Astrocyte (in vitro differentiated cells and primary cell): ENCODE data around the gene ZNF280D. TPM values are rescaled to one million over a fixed set of nuclear protein-coding genes. Genes with fewer than 3 reads are reported as not detected.

Experiments
- DNase-seq: peaks from one replicate; pipeline ENCODE4 v3.0.0-alpha.2; 2010; ENCODE audit warnings: low read depth
- FAIRE-seq: peaks from 2 replicates; lab custom pipeline; 2011; peaks lifted over from hg19 to GRCh38; lab: Jason Lieb, UNC
- H2AFZ ChIP-seq: 2 replicates; pipeline ENCODE4 v1.6.0; 2012; ENCODE audit warnings: low read depth, low read length, inconsistent platforms
- H3K27ac ChIP-seq: 2 replicates; pipeline ENCODE4 v1.5.1; 2011; ENCODE audit warnings: low read depth, low read length, inconsistent platforms
- H3K27me3 ChIP-seq: 2 replicates; pipeline ENCODE4 v1.6.0; 2011; ENCODE audit warnings: low read length, inconsistent platforms; ENCODE audit not compliant: insufficient read depth
- H3K36me3 ChIP-seq: 2 replicates; pipeline ENCODE4 v1.5.1; 2011; ENCODE audit warnings: low read length, inconsistent platforms; ENCODE audit not compliant: insufficient read depth
- H3K4me1 ChIP-seq: 2 replicates; pipeline ENCODE4 v1.5.1; 2011; ENCODE audit warnings: low read length, inconsistent platforms; ENCODE audit not compliant: insufficient read depth
- H3K4me2 ChIP-seq: 2 replicates; pipeline ENCODE4 v1.6.0; 2012; ENCODE audit warnings: low read length, inconsistent platforms
- H3K4me3 ChIP-seq: 2 replicates; pipeline ENCODE4 v1.5.1; 2011; ENCODE audit warnings: low read depth, mild to moderate bottlenecking, low read length, inconsistent platforms; ENCODE audit not compliant: insufficient read depth
- H3K79me2 ChIP-seq: 2 replicates; pipeline ENCODE4 v1.6.0; 2012; ENCODE audit warnings: mild to moderate bottlenecking, low read length, inconsistent platforms; ENCODE audit not compliant: insufficient read depth
- H3K9ac ChIP-seq: 2 replicates; pipeline ENCODE4 v1.6.0; 2012; ENCODE audit warnings: mild to moderate bottlenecking, low read length, inconsistent platforms
- H3K9me3 ChIP-seq: 2 replicates; pipeline ENCODE4 v1.5.1; 2012; ENCODE audit warnings: low read depth, mild to moderate bottlenecking, low read length, inconsistent platforms; ENCODE audit not compliant: insufficient read depth
- H4K20me1 ChIP-seq: 2 replicates; pipeline ENCODE4 v1.6.0; 2012; ENCODE audit warnings: low read length, inconsistent platforms; ENCODE audit not compliant: insufficient read depth
- H3K27ac Mint-ChIP-seq: one replicate; pipeline ENCODE4 v1.8.0; 2021; ENCODE audit warnings: mild to moderate bottlenecking, mixed read lengths; ENCODE audit not compliant: unreplicated experiment
- H3K27me3 Mint-ChIP-seq: one replicate; pipeline ENCODE4 v1.8.0; 2021; ENCODE audit warnings: low read depth, mixed read lengths; ENCODE audit not compliant: unreplicated experiment
- H3K36me3 Mint-ChIP-seq: one replicate; pipeline ENCODE4 v1.8.0; 2021; ENCODE audit warnings: low read depth, mixed read lengths; ENCODE audit not compliant: unreplicated experiment
- H3K4me1 Mint-ChIP-seq: one replicate; pipeline ENCODE4 v1.8.0; 2021; ENCODE audit warnings: low read depth, mixed read lengths; ENCODE audit not compliant: unreplicated experiment
- H3K4me3 Mint-ChIP-seq: one replicate; pipeline ENCODE4 v1.8.0; 2021; ENCODE audit warnings: mild to moderate bottlenecking, moderate library complexity, mixed read lengths; ENCODE audit not compliant: unreplicated experiment
- H3K9me3 Mint-ChIP-seq: one replicate; pipeline ENCODE4 v1.8.0; 2021; ENCODE audit warnings: mild to moderate bottlenecking, mixed read lengths; ENCODE audit not compliant: unreplicated experiment
- EZH2 ChIP-seq: IDR thresholded peaks from 2 replicates; pipeline ENCODE4 v1.6.1; 2012; ENCODE audit warnings: mild to moderate bottlenecking, low read length, inconsistent platforms; ENCODE audit not compliant: insufficient read depth
- total RNA-seq: library from RNA; stranded (reverse); gene quantifications from 2 replicates; pipeline ENCODE4 v1.2.1, GENCODE V29; 2021
- TF ChIP-seq, protein P1 (sequence below): IDR thresholded peaks from 2 replicates; pipeline ENCODE4 v1.5.1; 2011; ENCODE audit warnings: low read depth, mild to moderate bottlenecking, inconsistent platforms, low read length, moderate library complexity; ENCODE audit not compliant: insufficient read depth

The ZNF280D gene
- total RNA-seq, 1 donor from 2014 or later, result 13.7 TPM

GRCh38 chr15:56674857-56675256 lies 58.5 kb downstream of the ZNF280D start:
- no peak for FAIRE-seq
- no peak overlapping the region for H3K4me2 ChIP-seq
- H3K27ac Mint-ChIP-seq, result no peak overlapping the region
- H3K27me3 ChIP-seq, result no peaks in the 10 kb centered on the region
- no peaks in the 10 kb centered on the region for H3K9me3 ChIP-seq
- no peaks in the 10 kb centered on the region for H3K27me3 Mint-ChIP-seq
- H3K4me3 ChIP-seq, result no peak overlapping the region
- TF ChIP-seq EZH2, result no peak
- TF ChIP-seq, protein P1, sequence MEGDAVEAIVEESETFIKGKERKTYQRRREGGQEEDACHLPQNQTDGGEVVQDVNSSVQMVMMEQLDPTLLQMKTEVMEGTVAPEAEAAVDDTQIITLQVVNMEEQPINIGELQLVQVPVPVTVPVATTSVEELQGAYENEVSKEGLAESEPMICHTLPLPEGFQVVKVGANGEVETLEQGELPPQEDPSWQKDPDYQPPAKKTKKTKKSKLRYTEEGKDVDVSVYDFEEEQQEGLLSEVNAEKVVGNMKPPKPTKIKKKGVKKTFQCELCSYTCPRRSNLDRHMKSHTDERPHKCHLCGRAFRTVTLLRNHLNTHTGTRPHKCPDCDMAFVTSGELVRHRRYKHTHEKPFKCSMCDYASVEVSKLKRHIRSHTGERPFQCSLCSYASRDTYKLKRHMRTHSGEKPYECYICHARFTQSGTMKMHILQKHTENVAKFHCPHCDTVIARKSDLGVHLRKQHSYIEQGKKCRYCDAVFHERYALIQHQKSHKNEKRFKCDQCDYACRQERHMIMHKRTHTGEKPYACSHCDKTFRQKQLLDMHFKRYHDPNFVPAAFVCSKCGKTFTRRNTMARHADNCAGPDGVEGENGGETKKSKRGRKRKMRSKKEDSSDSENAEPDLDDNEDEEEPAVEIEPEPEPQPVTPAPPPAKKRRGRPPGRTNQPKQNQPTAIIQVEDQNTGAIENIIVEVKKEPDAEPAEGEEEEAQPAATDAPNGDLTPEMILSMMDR, result no peak
- no peak for DNase-seq
- no peaks in the 10 kb centered on the region for H3K79me2 ChIP-seq
- no peaks in the 10 kb centered on the region for H4K20me1 ChIP-seq
- no peak overlapping the region for H3K4me3 Mint-ChIP-seq
- H3K9me3 Mint-ChIP-seq, result no peaks in the 10 kb centered on the region
- H3K9ac ChIP-seq, result no peak overlapping the region
- peaks cover 3% of the 10 kb centered on the region for H3K36me3 ChIP-seq
- no peak overlapping the region for H3K27ac ChIP-seq
- no peak overlapping the region for H2AFZ ChIP-seq
- peaks cover 3% of the 10 kb centered on the region for H3K36me3 Mint-ChIP-seq
- H3K4me1 ChIP-seq, result no peaks in the 10 kb centered on the region
- H3K4me1 Mint-ChIP-seq, result peaks cover 7% of the 10 kb centered on the region

DNA sequence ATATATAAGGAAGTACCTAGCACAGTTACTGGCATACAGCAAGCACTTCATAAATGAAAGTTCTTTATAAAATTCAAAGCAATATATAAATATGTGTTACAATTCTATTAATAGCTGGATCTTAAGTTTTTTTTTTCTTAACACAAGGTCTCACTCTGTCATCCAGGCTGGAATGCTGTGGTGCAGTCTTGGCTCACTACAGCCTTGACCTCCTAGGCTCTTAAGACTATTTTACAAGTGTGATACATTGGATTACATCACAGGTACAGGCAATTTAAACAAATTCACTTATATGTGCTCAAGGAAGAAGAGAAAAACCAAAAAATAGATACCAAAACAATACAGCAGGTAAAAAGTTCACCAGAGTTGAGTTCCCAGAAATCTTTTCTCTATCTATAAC lies 60.6 kb downstream of the ZNF280D start:
- Histone ChIP-seq H3K9ac (no peak overlapping the region), H4K20me1 (no peaks in the 10 kb centered on the region), H3K9me3 (no peaks in the 10 kb centered on the region), H2AFZ (no peak overlapping the region), H3K27me3 (no peaks in the 10 kb centered on the region), H3K4me3 (no peak overlapping the region), H3K4me1 (no peaks in the 10 kb centered on the region), H3K4me2 (no peak overlapping the region), H3K79me2 (no peaks in the 10 kb centered on the region), H3K36me3 (peaks cover 3% of the 10 kb centered on the region), H3K27ac (no peak overlapping the region)
- TF ChIP-seq, protein P1, result no peak
- no peak for TF ChIP-seq EZH2
- peaks cover 3% of the 10 kb centered on the region for H3K36me3 Mint-ChIP-seq
- H3K9me3 Mint-ChIP-seq, result no peaks in the 10 kb centered on the region
- peaks cover 7% of the 10 kb centered on the region for H3K4me1 Mint-ChIP-seq
- peak overlapping the region; percentile 83 for H3K27ac Mint-ChIP-seq
- H3K4me3 Mint-ChIP-seq, result no peak overlapping the region
- no peaks in the 10 kb centered on the region for H3K27me3 Mint-ChIP-seq
- DNase-seq (peak; percentile 84), FAIRE-seq (no peak)

GRCh38 chr15:56667517-56667916 lies 65.8 kb downstream of the ZNF280D start:
- FAIRE-seq, result no peak

More at GRCh38 chr15:56667517-56667916, 65.8 kb downstream of the ZNF280D start:
- no peaks in the 10 kb centered on the region for H3K27me3 ChIP-seq
- no peaks in the 10 kb centered on the region for H4K20me1 ChIP-seq
- peaks cover 9% of the 10 kb centered on the region for H3K36me3 ChIP-seq
- no peaks in the 10 kb centered on the region for H3K9me3 Mint-ChIP-seq
- no peaks in the 10 kb centered on the region for H3K4me1 ChIP-seq
- H2AFZ ChIP-seq, result no peak overlapping the region
- TF ChIP-seq, protein P1, result no peak
- H3K4me3 ChIP-seq, result no peak overlapping the region
- no peaks in the 10 kb centered on the region for H3K9me3 ChIP-seq
- no peak overlapping the region for H3K27ac ChIP-seq
- H3K9ac ChIP-seq, result no peak overlapping the region
- H3K79me2 ChIP-seq, result no peaks in the 10 kb centered on the region
- no peak overlapping the region for H3K27ac Mint-ChIP-seq
- no peaks in the 10 kb centered on the region for H3K27me3 Mint-ChIP-seq
- no peak for DNase-seq
- no peak overlapping the region for H3K4me3 Mint-ChIP-seq
- no peak overlapping the region for H3K4me2 ChIP-seq
- H3K4me1 Mint-ChIP-seq, result no peaks in the 10 kb centered on the region
- peaks cover 8% of the 10 kb centered on the region for H3K36me3 Mint-ChIP-seq
